Measurements from ENCODE around the gene ARVCF.

ARVCF gene

DNA sequence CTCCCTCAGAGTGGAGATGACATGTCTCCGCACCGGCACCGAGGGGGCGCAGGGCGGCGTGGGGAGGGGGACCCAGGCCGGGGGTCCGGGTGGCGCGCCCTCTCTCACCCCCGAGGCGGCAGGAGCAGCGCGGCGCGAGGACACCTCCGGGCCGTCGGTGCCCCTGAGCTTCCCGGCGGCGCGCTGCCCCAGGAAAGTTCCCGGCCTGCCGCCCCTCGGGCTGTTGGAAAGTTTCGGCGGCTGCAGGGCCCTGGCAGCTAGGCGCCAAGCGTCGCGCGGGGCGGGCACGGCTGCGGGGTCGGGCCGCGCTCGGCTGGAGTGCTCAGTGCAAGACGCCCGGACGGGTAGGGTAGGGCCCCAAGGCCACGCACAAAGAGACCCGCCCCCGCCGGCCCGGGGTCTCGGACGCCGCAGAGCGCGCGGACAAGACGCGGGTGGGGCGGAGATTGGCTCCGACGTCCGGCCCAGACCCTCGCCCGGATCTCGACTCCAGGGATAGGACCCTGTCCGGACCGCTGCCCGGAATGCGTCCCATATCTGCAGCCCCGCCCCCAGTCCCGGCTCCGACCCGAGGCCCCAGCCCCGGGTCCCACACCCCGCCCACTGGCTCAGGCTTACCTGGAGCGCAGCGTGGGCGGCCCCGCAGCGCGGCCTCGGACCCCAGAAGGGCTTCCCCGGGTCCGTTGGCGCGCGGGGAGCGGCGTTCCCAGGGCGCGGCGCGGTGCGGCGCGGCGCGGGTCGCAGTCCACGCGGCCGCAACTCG lies 471 bp downstream of the ARVCF start:
- Histone ChIP-seq H3K4me1 (ENCODE audit: control insufficient read depth, insufficient read depth, low read length, poor library complexity, severe bottlenecking) (peaks cover 17% of the 10 kb centered on the region), H3K4me3 (ENCODE audit: insufficient read depth, low read depth, low read length, poor library complexity, severe bottlenecking) (peak overlapping the region; percentile 75), H3K9me3 (ENCODE audit: control insufficient read depth, low read length) (no peaks in the 10 kb centered on the region), H3K36me3 (ENCODE audit: control insufficient read depth, insufficient read depth, low read length) (no peaks in the 10 kb centered on the region), H3K27me3 (replicated peaks; ENCODE audit: control insufficient read depth, insufficient read depth, low read length, poor library complexity, severe bottlenecking) (no peaks in the 10 kb centered on the region), H3K27ac (ENCODE audit: insufficient read depth, low read length, poor library complexity, severe bottlenecking) (no peak overlapping the region)
- peak in 1 of 3 donors; percentile 9 for DNase-seq

GRCh38 chr22:20015187-20015625 lies 1.4 kb downstream of the ARVCF start:
- H3K27me3 ChIP-seq (replicated peaks; ENCODE audit: control insufficient read depth, insufficient read depth, low read length, poor library complexity, severe bottlenecking) = no peaks in the 10 kb centered on the region
- no peaks in the 10 kb centered on the region for H3K9me3 ChIP-seq (ENCODE audit: control insufficient read depth, low read length)
- no peak for DNase-seq
- no peaks in the 10 kb centered on the region for H3K36me3 ChIP-seq (ENCODE audit: control insufficient read depth, insufficient read depth, low read length)
- H3K4me3 ChIP-seq (ENCODE audit: insufficient read depth, low read depth, low read length, poor library complexity, severe bottlenecking) = no peak overlapping the region
- peaks cover 16% of the 10 kb centered on the region for H3K4me1 ChIP-seq (ENCODE audit: control insufficient read depth, insufficient read depth, low read length, poor library complexity, severe bottlenecking)
- H3K27ac ChIP-seq (ENCODE audit: insufficient read depth, low read length, poor library complexity, severe bottlenecking) = no peak overlapping the region

DNA sequence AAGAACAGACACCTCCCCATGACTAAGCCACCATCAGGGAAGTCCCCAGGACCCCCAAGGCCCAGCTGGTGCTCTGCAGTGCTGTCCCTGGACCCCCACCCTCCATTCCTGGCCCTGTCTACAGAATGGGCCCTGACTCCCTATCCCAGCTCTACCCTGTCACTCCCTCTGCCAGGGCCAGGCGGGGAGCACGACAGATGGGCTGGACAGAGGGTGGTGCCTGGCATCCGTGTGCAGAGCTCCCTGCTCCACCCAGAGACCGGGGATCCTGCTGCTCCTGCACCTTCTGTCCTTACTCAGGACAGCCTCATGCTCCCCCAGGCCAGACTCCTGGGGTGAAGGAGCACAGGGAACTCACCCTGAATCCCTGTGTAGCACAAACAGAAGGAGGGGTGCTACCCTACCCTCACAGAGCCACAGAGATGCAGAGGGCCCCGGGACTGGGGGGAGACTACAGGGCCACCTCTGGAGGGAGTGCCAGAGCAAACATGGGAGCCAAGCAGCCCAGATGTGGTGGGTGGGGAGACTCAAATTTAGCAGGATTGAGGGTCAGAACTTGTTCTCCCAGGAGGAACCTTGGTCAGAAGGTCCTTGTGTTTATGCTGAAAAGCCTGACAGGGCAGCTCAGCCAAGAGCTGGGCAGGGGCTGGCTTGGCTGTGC lies 2.0 kb downstream of the ARVCF start:
- no peaks in the 10 kb centered on the region for H3K27me3 ChIP-seq (replicated peaks; ENCODE audit: control insufficient read depth, insufficient read depth, low read length, poor library complexity, severe bottlenecking)
- H3K4me3 ChIP-seq (ENCODE audit: insufficient read depth, low read depth, low read length, poor library complexity, severe bottlenecking) = no peak overlapping the region
- no peak overlapping the region for H3K27ac ChIP-seq (ENCODE audit: insufficient read depth, low read length, poor library complexity, severe bottlenecking)
- no peaks in the 10 kb centered on the region for H3K9me3 ChIP-seq (ENCODE audit: control insufficient read depth, low read length)
- peaks cover 14% of the 10 kb centered on the region for H3K4me1 ChIP-seq (ENCODE audit: control insufficient read depth, insufficient read depth, low read length, poor library complexity, severe bottlenecking)
- H3K36me3 ChIP-seq (ENCODE audit: control insufficient read depth, insufficient read depth, low read length) = no peaks in the 10 kb centered on the region
- no peak for DNase-seq

DNA sequence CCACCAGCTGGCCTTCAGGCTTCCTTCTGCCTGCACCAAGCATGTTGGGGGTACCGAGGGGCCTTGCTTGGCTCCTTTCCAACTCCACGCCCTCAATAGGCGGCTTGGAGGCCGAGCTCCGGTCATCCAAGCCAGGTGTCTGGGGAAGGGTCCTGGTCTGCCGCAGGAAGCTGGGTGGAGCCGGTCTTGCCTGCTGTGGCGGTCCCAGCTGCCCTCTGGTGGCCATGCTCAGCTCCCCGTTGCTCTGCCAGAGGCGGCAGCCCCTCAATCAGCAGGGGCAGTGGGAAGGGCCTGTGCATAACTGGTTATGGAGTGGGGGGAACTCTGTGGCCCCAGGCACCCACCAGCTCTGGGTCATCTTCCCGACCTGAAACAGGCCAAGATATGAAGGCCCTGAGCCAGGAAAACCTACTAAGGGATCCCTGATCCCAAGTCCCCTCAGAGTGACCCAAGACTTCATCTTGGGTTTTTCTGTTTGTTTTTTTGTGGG lies 3.2 kb downstream of the ARVCF start:
- DNase-seq = no peak
- H3K27me3 ChIP-seq (replicated peaks; ENCODE audit: control insufficient read depth, insufficient read depth, low read length, poor library complexity, severe bottlenecking) = no peaks in the 10 kb centered on the region
- H3K27ac ChIP-seq (ENCODE audit: insufficient read depth, low read length, poor library complexity, severe bottlenecking) = no peak overlapping the region

GRCh38 chr22:20012741-20013331 lies 3.8 kb downstream of the ARVCF start:
- no peaks in the 10 kb centered on the region for H3K36me3 ChIP-seq (ENCODE audit: control insufficient read depth, insufficient read depth, low read length)
- no peak overlapping the region for H3K27ac ChIP-seq (ENCODE audit: insufficient read depth, low read length, poor library complexity, severe bottlenecking)
- no peaks in the 10 kb centered on the region for H3K9me3 ChIP-seq (ENCODE audit: control insufficient read depth, low read length)
- H3K4me3 ChIP-seq (ENCODE audit: insufficient read depth, low read depth, low read length, poor library complexity, severe bottlenecking) = no peak overlapping the region
- H3K27me3 ChIP-seq (replicated peaks; ENCODE audit: control insufficient read depth, insufficient read depth, low read length, poor library complexity, severe bottlenecking) = no peaks in the 10 kb centered on the region
- DNase-seq = no peak
- H3K4me1 ChIP-seq (ENCODE audit: control insufficient read depth, insufficient read depth, low read length, poor library complexity, severe bottlenecking) = peaks cover 14% of the 10 kb centered on the region

More for the DNA sequence above, 3.2 kb downstream of the ARVCF start:
- Histone ChIP-seq H3K36me3 (ENCODE audit: control insufficient read depth, insufficient read depth, low read length) (no peaks in the 10 kb centered on the region), H3K4me1 (ENCODE audit: control insufficient read depth, insufficient read depth, low read length, poor library complexity, severe bottlenecking) (peaks cover 14% of the 10 kb centered on the region), H3K4me3 (ENCODE audit: insufficient read depth, low read depth, low read length, poor library complexity, severe bottlenecking) (no peak overlapping the region), H3K9me3 (ENCODE audit: control insufficient read depth, low read length) (no peaks in the 10 kb centered on the region)

- Histone ChIP-seq H3K9me3 (ENCODE audit: control insufficient read depth, low read length) (no peaks in the 10 kb centered on the region), H3K27ac (ENCODE audit: insufficient read depth, low read length, poor library complexity, severe bottlenecking) (no peak overlapping the region), H3K27me3 (replicated peaks; ENCODE audit: control insufficient read depth, insufficient read depth, low read length, poor library complexity, severe bottlenecking) (no peaks in the 10 kb centered on the region), H3K4me1 (ENCODE audit: control insufficient read depth, insufficient read depth, low read length, poor library complexity, severe bottlenecking) (peaks cover 9% of the 10 kb centered on the region), H3K4me3 (ENCODE audit: insufficient read depth, low read depth, low read length, poor library complexity, severe bottlenecking) (no peak overlapping the region), H3K36me3 (ENCODE audit: control insufficient read depth, insufficient read depth, low read length) (no peaks in the 10 kb centered on the region)
- no peak for DNase-seq
Measured at GRCh38 chr22:20011993-20012740, 4.5 kb downstream of the ARVCF start.

GRCh38 chr22:20011123-20011992 lies 5.3 kb downstream of the ARVCF start:
- DNase-seq = no peak
- H3K4me3 ChIP-seq (ENCODE audit: insufficient read depth, low read depth, low read length, poor library complexity, severe bottlenecking) = no peak overlapping the region
- H3K27ac ChIP-seq (ENCODE audit: insufficient read depth, low read length, poor library complexity, severe bottlenecking) = no peak overlapping the region
- no peaks in the 10 kb centered on the region for H3K9me3 ChIP-seq (ENCODE audit: control insufficient read depth, low read length)
- H3K27me3 ChIP-seq (replicated peaks; ENCODE audit: control insufficient read depth, insufficient read depth, low read length, poor library complexity, severe bottlenecking) = no peaks in the 10 kb centered on the region
- no peaks in the 10 kb centered on the region for H3K36me3 ChIP-seq (ENCODE audit: control insufficient read depth, insufficient read depth, low read length)
- H3K4me1 ChIP-seq (ENCODE audit: control insufficient read depth, insufficient read depth, low read length, poor library complexity, severe bottlenecking) = peaks cover 6% of the 10 kb centered on the region

DNA sequence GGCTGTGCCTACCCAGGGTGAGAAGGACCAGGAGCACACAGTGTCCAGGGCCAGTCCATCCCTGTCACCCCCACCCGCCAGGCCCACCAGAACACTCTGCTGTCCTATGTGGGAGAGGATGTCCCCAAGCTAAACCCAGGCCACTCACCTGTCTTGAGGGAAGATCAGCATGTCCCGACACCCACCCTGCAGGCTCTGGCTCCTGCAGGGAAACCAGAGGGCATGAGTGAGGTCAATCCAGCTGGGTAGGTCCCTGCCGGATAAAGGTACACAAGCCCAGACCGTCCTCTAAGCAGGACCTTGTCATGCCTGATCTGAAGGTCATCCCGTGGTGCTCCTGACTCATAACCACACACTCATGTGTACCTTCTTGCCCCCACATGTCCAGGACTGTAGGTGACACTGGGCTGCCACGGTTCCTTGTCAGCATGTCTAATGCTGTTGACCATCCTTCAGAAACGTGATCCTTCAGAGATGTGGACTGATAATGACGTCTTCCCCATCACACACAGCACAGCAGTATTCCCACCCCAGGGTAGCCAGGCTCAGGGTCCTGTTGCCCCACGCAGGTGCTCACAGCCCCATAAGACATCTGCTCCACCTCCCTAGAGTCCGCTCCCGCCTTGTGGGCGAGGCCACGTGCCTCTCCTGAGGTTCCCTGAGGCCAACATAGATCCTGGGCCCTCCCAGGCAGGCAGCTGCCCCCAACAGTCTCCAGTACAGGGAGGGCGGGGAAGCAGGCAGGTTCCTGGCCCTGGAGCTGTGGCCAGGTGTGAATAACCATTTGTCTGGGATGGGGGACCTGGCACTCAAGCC lies 6.1 kb downstream of the ARVCF start:
- DNase-seq = no peak
- H3K9me3 ChIP-seq (ENCODE audit: control insufficient read depth, low read length) = no peaks in the 10 kb centered on the region
- H3K4me3 ChIP-seq (ENCODE audit: insufficient read depth, low read depth, low read length, poor library complexity, severe bottlenecking) = no peak overlapping the region
- no peaks in the 10 kb centered on the region for H3K4me1 ChIP-seq (ENCODE audit: control insufficient read depth, insufficient read depth, low read length, poor library complexity, severe bottlenecking)
- H3K27ac ChIP-seq (ENCODE audit: insufficient read depth, low read length, poor library complexity, severe bottlenecking) = no peak overlapping the region
- H3K36me3 ChIP-seq (ENCODE audit: control insufficient read depth, insufficient read depth, low read length) = no peaks in the 10 kb centered on the region
- no peaks in the 10 kb centered on the region for H3K27me3 ChIP-seq (replicated peaks; ENCODE audit: control insufficient read depth, insufficient read depth, low read length, poor library complexity, severe bottlenecking)

All from effector memory CD4-positive, alpha-beta T cell (primary cell).